MM.1S (cell line): ENCODE results near the gene FBXO42.

ENCODE experiments used
- DNase-seq: peaks from one replicate; pipeline ENCODE4 v3.0.0-alpha.2; 2015
- H2AFZ ChIP-seq: fragments of 300-600 bp; sonication (generic); 2 replicates; pipeline ENCODE4 v1.6.0; 2016; ENCODE audit warnings: antibody characterized with exemption, low read length
- H3F3A ChIP-seq: fragments of 300-600 bp; sonication (generic); 2 replicates; pipeline ENCODE4 v1.6.1; 2016; ENCODE audit warnings: mild to moderate bottlenecking, antibody characterized with exemption, low read length, moderate library complexity, mixed read lengths; ENCODE audit not compliant: insufficient read depth
- H3K27ac ChIP-seq: fragments of 300-600 bp; sonication (generic); 2 replicates; pipeline ENCODE4 v1.5.1; 2016; ENCODE audit warnings: mild to moderate bottlenecking, low read length
- H3K27me3 ChIP-seq: fragments of 300-600 bp; sonication (generic); replicated peaks from 2 replicates; pipeline ENCODE4 v1.6.0; 2016; ENCODE audit warnings: low read length; ENCODE audit not compliant: insufficient read depth
- H3K36me3 ChIP-seq: fragments of 300-600 bp; sonication (generic); replicated peaks from 2 replicates; pipeline ENCODE4 v1.6.1; 2016; ENCODE audit warnings: mild to moderate bottlenecking, low read length, mixed read lengths; ENCODE audit not compliant: insufficient read depth
- H3K4me1 ChIP-seq: fragments of 300-600 bp; sonication (generic); 2 replicates; pipeline ENCODE4 v1.6.1; 2016; ENCODE audit warnings: low read length, mixed read lengths
- H3K4me2 ChIP-seq: fragments of 300-600 bp; sonication (generic); 2 replicates; pipeline ENCODE4 v1.6.0; 2016; ENCODE audit warnings: low read depth, low read length
- H3K4me3 ChIP-seq: fragments of 300-600 bp; sonication (generic); 2 replicates; pipeline ENCODE4 v1.5.1; 2016; ENCODE audit warnings: low read length, mixed read lengths
- H3K79me2 ChIP-seq: fragments of 300-600 bp; sonication (generic); 2 replicates; pipeline ENCODE4 v1.6.1; 2016; ENCODE audit warnings: mixed run types, low read length, mixed read lengths
- H3K9ac ChIP-seq: fragments of 300-600 bp; sonication (generic); 2 replicates; pipeline ENCODE4 v1.6.1; 2016; ENCODE audit warnings: low read length, mixed read lengths
- H3K9me2 ChIP-seq: fragments of 300-600 bp; sonication (generic); replicated peaks from 2 replicates; pipeline ENCODE4 v1.6.1; 2016; ENCODE audit warnings: mild to moderate bottlenecking, low read length, mixed read lengths; ENCODE audit not compliant: insufficient read depth
- H3K9me3 ChIP-seq: fragments of 300-600 bp; sonication (generic); replicated peaks from 2 replicates; pipeline ENCODE4 v1.6.1; 2016; ENCODE audit warnings: mild to moderate bottlenecking, low read length, mixed read lengths; ENCODE audit not compliant: insufficient read depth
- H4K20me1 ChIP-seq: fragments of 300-600 bp; sonication (generic); 2 replicates; pipeline ENCODE4 v1.6.1; 2016; ENCODE audit warnings: mild to moderate bottlenecking, low read length, moderate library complexity, mixed read lengths; ENCODE audit not compliant: insufficient read depth
- CTCF ChIP-seq: fragments of 300-600 bp; sonication (generic); IDR thresholded peaks from 2 replicates; pipeline ENCODE4 v1.5.1; 2016; ENCODE audit warnings: antibody characterized with exemption, low read length, mixed read lengths
- EZH2 ChIP-seq: fragments of 300-600 bp; sonication (generic); optimal IDR thresholded peaks from 2 replicates; pipeline ENCODE3; 2017; ENCODE audit warnings: low read depth, mild to moderate bottlenecking, antibody characterized with exemption, low read length, mixed read lengths
- EZH2phosphoT487 ChIP-seq: fragments of 300-600 bp; sonication (generic); IDR thresholded peaks from 2 replicates; pipeline ENCODE4 v1.6.1; 2018; ENCODE audit warnings: antibody characterized with exemption, low read length

The FBXO42 gene

GRCh38 chr1:16334655-16335340 lies 17.5 kb downstream of the FBXO42 start:
- Histone ChIP-seq H3F3A (no peaks in the 10 kb centered on the region), H3K9me3 (no peaks in the 10 kb centered on the region), H3K79me2 (peaks cover 62% of the 10 kb centered on the region), H3K9me2 (no peaks in the 10 kb centered on the region), H3K27ac (no peak overlapping the region), H3K4me1 (no peaks in the 10 kb centered on the region), H3K9ac (no peak overlapping the region), H3K36me3 (no peaks in the 10 kb centered on the region), H3K4me3 (no peak overlapping the region), H3K27me3 (no peaks in the 10 kb centered on the region), H3K4me2 (no peak overlapping the region), H4K20me1 (no peaks in the 10 kb centered on the region), H2AFZ (no peak overlapping the region)
- no peak for TF ChIP-seq CTCF
- no peak for TF ChIP-seq EZH2phosphoT487
- TF ChIP-seq EZH2, result no peak
- no peak for DNase-seq

GRCh38 chr1:16326833-16327404 lies 25.4 kb downstream of the FBXO42 start:
- H3K79me2 ChIP-seq, result peaks cover 15% of the 10 kb centered on the region
- H3K4me3 ChIP-seq, result no peak overlapping the region
- H3K27me3 ChIP-seq, result no peaks in the 10 kb centered on the region
- no peaks in the 10 kb centered on the region for H3F3A ChIP-seq
- no peak for DNase-seq
- no peak overlapping the region for H3K4me2 ChIP-seq
- TF ChIP-seq EZH2 (no peak), CTCF (no peak), EZH2phosphoT487 (no peak)
- H3K9ac ChIP-seq, result no peak overlapping the region
- no peak overlapping the region for H2AFZ ChIP-seq
- no peaks in the 10 kb centered on the region for H3K4me1 ChIP-seq
- H3K27ac ChIP-seq, result no peak overlapping the region
- H4K20me1 ChIP-seq, result no peaks in the 10 kb centered on the region
- H3K36me3 ChIP-seq, result no peaks in the 10 kb centered on the region
- no peaks in the 10 kb centered on the region for H3K9me2 ChIP-seq
- no peaks in the 10 kb centered on the region for H3K9me3 ChIP-seq

- Histone ChIP-seq H3K9ac (no peak overlapping the region), H3K4me3 (no peak overlapping the region), H3F3A (no peaks in the 10 kb centered on the region), H3K27me3 (no peaks in the 10 kb centered on the region), H4K20me1 (no peaks in the 10 kb centered on the region), H3K79me2 (peaks cover 23% of the 10 kb centered on the region), H3K27ac (no peak overlapping the region), H3K4me2 (no peak overlapping the region), H3K4me1 (no peaks in the 10 kb centered on the region), H3K9me2 (no peaks in the 10 kb centered on the region), H3K36me3 (no peaks in the 10 kb centered on the region), H2AFZ (no peak overlapping the region), H3K9me3 (no peaks in the 10 kb centered on the region)
- no peak for TF ChIP-seq EZH2phosphoT487
- TF ChIP-seq EZH2, result no peak
- no peak for TF ChIP-seq CTCF
- DNase-seq, result no peak
Measured at GRCh38 chr1:16324456-16324890, 27.8 kb downstream of the FBXO42 start.
